GM12875 (cell line): ENCODE data around the gene POLR3E.

ENCODE experiments used
- H3K4me3 ChIP-seq: one replicate; pipeline ENCODE4 v1.5.1; 2011; ENCODE audit warnings: low read depth, low read length, control low read depth
- TF ChIP-seq, protein P1 (sequence below): IDR thresholded peaks from 2 replicates; pipeline ENCODE4 v1.5.1; 2011; ENCODE audit warnings: low read depth, mild to moderate bottlenecking, control low read depth, inconsistent platforms, low read length, moderate library complexity, borderline replicate concordance; ENCODE audit not compliant: insufficient read depth

The POLR3E gene

DNA sequence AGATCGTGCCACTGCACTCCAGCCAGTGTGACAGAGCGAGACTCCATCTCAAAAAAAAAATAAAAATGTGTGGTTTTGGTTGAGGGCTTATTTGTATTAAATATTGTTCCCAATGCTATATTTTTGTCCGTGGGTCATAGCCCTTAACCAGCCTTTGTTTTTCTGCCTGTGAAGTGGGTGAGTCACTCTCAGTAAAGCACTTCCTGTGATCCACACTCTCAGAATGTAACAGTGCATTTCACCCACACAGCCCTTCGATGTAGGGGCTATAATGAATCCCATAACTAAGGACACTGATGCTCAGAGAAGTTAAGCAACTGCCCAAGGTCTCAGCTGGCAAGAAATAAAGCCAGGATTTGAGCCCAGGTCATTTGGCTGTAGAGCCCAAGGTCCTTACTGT lies 34.7 kb upstream of the POLR3E start:
- TF ChIP-seq, protein P1, sequence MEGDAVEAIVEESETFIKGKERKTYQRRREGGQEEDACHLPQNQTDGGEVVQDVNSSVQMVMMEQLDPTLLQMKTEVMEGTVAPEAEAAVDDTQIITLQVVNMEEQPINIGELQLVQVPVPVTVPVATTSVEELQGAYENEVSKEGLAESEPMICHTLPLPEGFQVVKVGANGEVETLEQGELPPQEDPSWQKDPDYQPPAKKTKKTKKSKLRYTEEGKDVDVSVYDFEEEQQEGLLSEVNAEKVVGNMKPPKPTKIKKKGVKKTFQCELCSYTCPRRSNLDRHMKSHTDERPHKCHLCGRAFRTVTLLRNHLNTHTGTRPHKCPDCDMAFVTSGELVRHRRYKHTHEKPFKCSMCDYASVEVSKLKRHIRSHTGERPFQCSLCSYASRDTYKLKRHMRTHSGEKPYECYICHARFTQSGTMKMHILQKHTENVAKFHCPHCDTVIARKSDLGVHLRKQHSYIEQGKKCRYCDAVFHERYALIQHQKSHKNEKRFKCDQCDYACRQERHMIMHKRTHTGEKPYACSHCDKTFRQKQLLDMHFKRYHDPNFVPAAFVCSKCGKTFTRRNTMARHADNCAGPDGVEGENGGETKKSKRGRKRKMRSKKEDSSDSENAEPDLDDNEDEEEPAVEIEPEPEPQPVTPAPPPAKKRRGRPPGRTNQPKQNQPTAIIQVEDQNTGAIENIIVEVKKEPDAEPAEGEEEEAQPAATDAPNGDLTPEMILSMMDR: no peak
- no peak overlapping the region for H3K4me3 ChIP-seq

DNA sequence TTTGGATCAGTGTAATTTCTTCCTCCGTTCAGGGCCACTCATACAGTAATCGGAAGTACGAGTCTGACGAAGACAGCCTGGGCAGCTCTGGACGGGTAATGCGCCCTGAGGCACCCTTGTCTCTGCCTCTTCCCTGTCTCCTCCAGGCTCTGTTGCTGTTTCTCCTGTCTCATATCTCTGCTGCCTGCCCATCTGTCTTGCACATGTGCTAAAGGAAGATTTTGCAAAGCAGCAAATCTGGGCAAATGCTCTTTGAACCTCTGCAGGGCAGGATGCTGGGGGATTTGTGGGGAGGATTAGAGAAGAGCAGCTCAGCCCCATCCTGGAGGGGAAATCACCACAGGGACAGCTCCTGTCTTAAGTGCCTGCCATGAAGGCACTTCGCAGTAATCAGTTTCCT lies 32.4 kb upstream of the POLR3E start:
- TF ChIP-seq, protein P1: no peak
- no peak overlapping the region for H3K4me3 ChIP-seq

DNA sequence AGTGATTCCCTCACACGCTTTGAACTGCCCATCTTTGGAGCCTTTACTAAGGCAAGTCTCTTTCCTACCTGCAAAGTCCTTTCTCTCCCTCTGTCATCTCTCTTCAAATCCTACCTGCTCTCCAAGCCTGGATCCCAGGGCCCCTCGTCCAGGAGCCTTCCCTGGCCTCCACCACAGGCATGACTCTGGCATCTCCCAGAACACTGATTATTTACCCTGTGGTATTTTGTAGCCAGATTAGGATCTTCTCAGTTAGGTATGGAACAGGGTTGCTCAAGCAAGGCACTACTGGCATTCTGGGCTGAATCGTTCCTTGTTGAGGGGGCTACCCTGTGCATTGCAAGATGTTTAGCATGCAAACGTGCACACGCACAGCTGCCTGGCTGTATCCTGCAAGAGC lies 31.9 kb upstream of the POLR3E start:
- H3K4me3 ChIP-seq: no peak overlapping the region
- TF ChIP-seq, protein P1: no peak

DNA sequence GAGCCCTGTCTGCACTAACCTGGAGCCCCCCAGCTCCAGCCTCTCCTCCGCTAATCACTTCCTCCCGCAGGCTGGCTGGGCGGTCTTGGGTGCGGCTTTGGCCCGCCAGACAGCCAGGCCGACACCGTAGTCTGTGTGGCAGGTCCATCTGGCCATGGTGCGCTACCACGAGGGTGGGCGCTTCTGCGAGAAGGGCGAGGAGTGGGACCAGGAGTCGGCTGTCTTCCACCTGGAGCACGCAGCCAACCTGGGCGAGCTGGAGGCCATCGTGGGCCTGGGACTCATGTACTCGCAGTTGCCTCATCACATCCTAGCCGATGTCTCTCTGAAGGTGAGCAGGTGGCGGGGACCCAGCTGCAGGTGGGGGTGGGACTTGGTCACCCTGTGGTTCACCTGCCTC lies 30.7 kb upstream of the POLR3E start:
- TF ChIP-seq, protein P1: no peak
- no peak overlapping the region for H3K4me3 ChIP-seq

DNA sequence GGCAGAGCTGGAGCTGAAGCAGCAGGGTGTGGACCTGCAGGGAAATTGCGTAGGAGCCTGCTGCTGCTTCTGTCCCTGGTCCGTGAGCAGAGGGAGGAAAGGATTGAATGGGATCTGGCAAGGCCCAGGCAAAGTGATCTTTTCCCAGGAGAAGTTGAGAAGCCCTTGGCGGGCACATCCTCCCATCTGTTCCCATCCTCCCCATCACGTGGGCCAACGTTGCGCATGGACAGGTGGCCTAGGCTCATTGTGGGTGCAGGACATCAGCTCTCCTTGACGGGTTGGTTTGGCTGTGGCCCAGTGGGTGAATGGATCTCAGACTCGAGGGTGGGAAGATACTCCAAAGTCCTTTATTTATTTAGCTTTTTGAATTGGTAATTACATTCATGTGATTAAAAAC lies 29.4 kb upstream of the POLR3E start:
- TF ChIP-seq, protein P1: no peak
- H3K4me3 ChIP-seq: no peak overlapping the region

DNA sequence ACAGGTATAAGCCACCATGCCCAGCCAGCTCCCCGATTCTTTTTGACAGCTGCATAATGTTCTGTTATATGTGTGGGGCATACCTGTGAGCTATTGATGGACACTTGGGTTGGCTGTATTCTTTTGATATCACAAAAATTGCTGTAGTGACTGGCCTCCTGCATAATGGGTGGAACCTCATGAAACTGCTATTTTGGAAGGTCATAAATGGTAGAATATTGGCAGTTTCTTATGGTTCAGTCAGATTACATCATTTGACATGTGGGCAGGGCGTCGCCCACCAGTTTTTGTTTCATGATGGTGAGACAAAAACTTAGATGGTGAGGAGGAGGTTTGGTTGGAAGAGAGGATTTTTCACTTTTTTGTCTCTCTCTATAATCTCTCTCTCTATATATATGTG lies 26.7 kb upstream of the POLR3E start:
- H3K4me3 ChIP-seq: no peak overlapping the region
- TF ChIP-seq, protein P1: no peak

DNA sequence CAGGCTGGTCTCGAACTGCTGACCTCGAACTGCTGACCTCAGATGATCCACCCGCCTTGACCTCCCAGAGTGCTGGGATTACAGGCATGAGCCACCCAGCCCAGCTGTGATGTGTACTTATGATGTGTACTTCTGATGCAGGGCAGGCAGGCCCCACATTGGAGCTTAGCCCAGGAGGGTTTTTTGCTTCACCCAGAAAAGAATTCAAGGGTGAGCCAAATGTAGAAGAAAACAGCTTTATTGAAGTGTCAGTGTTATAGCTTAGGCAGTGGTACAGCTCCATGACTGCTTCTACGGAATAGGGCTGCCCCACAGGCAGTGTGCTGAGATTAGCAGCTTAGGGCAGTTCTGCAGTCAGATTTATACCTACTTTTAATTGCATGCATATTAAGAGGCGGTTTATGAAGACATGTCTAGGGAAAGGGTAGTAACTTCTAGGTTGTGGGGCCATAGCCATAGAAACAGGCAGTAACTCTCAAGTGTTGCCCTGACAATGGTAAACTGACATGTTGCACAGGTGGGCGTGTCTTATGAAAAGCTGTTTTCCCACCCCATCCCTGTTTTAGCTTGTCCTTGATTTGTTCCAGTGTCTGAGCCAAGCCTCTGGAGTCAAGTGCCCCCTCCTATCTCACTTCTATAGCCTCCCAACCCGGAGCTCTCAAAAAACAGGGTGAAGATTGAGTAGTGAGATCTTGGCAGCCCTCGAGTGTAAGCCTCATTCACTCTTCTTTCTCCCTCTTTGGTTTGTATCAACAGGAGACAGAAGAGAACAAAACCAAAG lies 24.1 kb upstream of the POLR3E start:
- TF ChIP-seq, protein P1: no peak
- H3K4me3 ChIP-seq: no peak overlapping the region
